NOMO-1 (cell line): Measurements from ENCODE around the gene UNC5B.

Experiments
- DNase-seq, 2 experiments: peaks; one replicate each; lab custom pipeline; 2025; ENCODE audit not compliant: unreplicated experiment in 2 of 2; lab: John Stamatoyannopoulos, UW

UNC5B gene

DNA sequence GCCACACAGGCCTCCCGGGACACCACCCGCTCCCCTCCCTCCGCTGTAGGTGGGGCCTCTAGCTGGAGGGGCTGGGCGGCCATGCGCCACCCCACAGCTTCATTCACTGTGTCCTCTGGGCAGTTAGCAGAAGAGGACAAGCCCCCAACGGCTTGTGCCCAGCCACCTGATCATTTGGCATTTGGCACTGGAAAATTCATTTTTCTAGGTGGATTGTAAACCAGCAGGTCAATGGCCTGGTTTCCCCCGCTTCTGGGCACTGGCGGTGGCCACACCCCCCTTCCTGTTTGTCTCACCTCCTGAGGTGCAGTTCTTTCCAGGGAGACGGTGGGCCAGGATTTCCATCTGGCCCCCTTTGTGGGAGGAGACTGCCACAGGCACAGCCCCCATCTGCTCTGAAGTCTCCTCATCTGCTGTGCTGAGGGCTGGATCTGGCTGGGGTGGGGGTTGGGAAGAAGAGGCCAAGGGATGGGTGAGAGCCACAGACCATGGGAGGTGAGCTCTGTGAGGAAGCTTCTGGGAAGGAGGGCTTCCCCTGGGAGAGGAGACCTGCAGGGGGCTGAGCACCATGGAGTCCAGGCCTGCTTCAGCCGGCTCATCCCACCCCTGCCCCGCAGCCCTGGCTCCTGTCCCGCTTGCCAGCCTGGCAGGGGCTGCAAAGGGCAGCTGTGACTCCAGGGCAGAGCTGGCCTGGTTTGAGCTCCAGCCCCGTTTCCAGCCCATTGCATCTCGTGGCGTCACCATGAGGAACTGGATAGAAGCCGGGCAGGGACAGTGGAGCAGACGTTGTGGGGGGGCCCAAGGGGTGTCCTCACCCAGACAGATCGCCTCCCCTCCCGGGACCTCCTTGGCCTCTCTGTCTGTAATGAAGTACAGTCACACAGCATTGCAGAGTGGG lies 66.6 kb downstream of the UNC5B start:
- DNase-seq = no peak

- no peak for DNase-seq
These were observed 67.3 kb downstream of the UNC5B start for GRCh38 chr10:71279590-71280170.

DNA sequence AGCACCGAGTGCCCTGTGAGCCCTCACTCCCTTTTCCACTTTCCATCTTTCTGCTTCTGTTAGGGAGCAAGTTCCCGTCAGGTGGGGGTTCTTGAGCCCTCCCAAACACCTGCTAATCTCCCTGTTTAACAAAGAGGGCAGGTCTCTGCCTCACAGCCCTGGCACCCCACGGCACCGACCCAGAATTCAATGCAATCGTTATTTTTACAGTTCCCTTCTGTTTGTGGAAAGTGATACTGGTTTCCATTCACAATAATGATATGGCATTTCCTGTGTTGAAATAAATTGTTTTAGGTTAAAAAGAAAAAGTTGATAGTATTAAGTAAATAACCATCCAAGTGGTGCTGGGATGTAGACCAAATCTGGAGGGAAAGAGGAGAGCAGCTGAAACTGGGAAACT lies 67.8 kb downstream of the UNC5B start:
- DNase-seq = no peak

DNA sequence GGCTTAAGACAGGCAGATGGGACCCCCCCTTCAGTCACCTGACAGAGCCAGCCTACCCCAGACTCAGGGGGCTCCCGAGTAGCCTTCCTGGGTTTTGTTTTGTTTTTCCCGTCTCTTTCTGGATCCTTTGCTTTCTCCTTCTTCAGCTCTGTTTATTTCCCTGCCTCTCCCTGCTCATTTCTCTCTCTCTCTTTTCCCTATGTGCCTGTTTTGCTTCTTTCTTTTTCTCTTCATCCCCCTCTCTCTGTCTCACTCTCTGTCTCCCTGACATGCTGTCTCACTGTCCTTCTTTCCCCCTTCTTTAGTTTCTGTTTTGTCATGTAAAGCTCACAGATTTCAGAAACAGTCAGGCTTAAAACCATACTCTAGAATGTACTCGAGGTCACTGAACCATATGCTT lies 68.5 kb downstream of the UNC5B start:
- no peak for DNase-seq

- no peak for DNase-seq
These were observed 69.4 kb downstream of the UNC5B start for GRCh38 chr10:71281646-71282322.

- DNase-seq = no peak
These were observed 69.9 kb downstream of the UNC5B start for GRCh38 chr10:71282323-71282680.

- DNase-seq = no peak
These were observed 71.0 kb downstream of the UNC5B start for GRCh38 chr10:71283410-71283809.

GRCh38 chr10:71283876-71284275 lies 71.5 kb downstream of the UNC5B start:
- no peak for DNase-seq

- no peak for DNase-seq
These were observed 72.3 kb downstream of the UNC5B start for GRCh38 chr10:71284544-71285179.

- DNase-seq = peak in 1 of 2 experiments; percentile 10
These were observed 72.8 kb downstream of the UNC5B start for GRCh38 chr10:71285180-71285545.

DNA sequence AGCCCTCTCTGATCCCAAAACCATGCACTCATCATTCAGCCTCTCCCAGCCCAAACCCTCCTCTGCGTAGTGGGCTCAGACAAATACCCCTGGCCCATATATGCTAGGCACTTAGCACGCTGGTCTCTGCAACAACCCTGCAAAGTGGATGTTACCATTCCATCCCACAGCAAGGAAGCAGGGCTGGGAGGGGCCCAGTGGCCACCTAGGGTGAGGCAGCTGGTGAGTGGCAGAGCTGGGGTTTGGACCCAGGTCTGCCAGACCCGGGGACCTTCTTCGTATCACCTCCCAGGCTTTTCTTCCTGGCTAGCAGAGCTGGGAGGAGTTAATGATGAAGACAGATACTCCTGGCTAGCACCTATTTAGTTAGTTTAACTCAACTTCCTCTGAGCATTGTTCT lies 73.6 kb downstream of the UNC5B start:
- no peak for DNase-seq

DNA sequence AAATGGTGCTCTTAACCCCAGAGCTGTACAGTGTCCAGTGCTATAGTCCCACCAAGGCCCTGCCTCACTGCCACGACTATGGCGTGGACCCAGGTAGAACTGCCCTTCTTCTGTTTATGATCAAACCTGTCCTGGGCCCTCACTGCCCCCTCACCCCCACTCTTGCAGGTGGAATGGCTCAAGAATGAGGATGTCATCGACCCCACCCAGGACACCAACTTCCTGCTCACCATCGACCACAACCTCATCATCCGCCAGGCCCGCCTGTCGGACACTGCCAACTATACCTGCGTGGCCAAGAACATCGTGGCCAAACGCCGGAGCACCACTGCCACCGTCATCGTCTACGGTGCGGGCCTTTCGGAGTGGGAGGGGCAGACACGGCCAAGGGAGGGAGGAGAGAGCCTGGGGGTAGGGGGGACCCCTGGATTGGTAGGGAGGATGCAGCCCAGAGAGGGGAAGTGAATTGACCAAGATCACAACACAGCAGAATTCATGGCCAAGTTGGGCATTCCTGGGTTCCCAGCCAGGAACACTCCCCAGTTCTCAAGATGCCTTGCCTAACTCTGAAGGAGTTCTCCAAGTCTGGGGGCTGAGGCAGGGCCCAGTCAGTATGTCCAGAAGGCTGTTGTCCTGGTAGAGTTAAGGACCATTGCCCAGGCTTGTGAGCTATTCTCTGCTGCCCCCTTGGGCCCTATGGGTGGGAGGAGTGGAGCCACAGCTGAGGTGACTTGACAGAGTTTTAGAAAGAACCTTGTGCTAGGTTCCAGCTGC lies 74.3 kb downstream of the UNC5B start:
- no peak for DNase-seq

DNA sequence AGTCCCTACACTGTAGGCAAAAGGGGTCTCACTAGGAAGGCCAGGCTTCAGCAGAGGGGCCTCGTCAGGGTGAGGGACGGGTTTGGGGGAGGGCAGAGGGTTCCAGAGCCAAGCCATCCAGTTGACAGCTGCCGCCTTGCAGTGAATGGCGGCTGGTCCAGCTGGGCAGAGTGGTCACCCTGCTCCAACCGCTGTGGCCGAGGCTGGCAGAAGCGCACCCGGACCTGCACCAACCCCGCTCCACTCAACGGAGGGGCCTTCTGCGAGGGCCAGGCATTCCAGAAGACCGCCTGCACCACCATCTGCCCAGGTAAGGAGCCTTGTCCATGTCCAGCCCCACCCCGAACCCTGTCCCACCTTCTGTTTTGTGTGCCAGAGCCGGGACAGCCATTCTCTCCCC lies 75.1 kb downstream of the UNC5B start:
- DNase-seq = no peak

- no peak for DNase-seq
These were observed 76.1 kb downstream of the UNC5B start for GRCh38 chr10:71288461-71288860.

DNA sequence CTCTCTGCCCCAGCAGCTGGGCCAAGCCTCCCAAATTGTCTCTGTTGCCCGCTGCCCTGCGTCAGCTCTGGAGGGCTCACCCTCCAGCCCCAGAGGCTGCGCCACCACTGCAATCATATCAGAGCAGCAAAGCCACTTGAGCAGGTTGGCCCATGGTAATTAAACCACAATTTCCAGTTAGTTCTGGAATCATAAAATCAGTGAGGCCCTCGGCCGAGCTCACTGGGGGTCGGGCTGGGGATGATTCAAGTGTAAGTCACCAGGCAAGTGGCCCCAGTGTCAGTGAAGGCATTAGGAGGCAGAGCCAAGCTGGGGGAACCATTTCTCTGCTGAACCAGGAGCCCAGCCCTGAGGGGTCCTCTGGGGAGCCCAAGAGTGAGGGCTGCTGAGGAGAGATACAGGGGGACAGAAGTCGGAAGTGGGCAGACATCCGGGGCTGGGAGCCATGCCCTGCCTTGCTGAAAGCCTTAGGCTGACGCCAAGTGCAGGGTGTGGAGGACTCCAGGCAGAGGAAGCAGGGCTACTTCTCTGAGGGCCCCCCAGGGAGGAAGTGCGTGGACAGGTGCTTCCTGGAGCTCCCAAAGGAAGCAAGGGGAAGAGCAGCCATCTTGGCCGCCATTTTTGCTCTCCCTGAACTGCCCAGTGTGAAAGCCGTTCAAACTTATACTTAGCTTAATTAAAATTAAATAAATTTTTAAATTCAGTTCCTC lies 77.2 kb downstream of the UNC5B start:
- DNase-seq = no peak

DNA sequence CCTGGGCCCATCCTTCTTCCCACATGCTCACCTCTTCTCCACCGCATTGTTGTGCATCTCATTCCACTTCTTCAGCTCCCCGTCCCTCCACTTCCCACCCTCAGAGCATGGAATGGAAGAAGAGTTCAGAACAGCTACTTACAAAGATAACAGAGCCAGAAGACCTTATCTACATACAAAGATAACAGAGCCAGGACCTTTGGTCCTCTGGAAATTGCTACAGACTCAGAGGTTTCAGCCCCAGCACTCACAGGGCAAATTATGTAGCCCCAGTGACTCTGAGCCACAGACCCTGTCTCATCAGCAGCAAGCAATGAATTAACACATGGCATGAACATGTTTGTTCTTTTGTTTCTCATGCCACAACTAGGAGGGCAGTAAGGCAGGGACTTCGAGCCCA lies 78.0 kb downstream of the UNC5B start:
- DNase-seq = no peak

- DNase-seq = no peak
These were observed 78.6 kb downstream of the UNC5B start for GRCh38 chr10:71290806-71291527.

DNA sequence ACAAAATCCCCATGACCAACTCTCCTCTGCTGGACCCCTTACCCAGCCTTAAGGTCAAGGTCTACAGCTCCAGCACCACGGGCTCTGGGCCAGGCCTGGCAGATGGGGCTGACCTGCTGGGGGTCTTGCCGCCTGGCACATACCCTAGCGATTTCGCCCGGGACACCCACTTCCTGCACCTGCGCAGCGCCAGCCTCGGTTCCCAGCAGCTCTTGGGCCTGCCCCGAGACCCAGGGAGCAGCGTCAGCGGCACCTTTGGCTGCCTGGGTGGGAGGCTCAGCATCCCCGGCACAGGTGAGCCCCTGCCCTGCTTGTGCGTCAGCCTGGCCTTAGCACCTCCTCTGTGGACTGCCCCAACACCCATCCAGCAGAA lies 79.1 kb downstream of the UNC5B start:
- DNase-seq = no peak

DNA sequence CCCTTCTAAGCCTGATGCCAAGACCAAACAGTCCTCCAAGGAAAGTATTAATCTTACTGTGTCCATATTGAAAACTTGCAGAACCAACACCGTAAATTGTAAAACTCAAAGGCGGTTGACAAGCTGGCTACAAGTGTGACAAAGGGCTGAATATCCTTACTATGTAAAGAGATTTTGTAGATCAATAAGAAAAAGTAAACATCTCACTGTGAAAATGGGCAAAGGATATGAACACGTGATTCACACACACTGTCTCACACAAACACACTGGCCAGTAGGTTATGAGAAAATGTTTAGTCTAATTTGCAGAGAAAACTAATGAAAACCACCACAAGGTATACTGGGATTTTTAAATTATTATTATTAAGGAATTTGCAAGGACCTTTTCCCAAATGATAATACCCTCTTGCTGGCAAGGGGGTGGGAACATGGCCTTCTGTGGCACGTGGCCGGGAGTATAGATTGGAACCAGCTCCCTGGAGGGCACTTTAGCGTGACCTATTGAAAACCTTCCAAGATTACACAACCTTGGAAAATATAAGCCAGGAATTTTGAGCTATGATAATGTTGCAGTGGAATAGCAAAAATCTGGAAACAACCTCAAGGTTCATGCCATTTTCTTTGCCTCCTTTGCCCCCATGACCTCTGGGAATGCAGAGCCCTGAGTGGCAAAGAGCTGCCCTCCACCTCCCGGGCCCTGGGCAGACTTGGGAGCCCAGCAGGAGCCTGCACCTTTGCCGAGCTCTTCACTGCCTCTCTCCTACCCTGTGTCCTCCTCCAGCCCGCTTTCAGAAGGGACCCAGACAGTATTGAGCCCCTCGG lies 80.5 kb downstream of the UNC5B start:
- DNase-seq = no peak
